Tibial nerve (tissue), 3 donors: ENCODE measurements around the gene RTL10.

Source experiments
- EP300 ChIP-seq, 2 donors: sonication (generic); formaldehyde crosslinking; IDR thresholded peaks; one replicate each; pipeline ENCODE4 v1.6.1; 2017; ENCODE audit warnings: antibody characterized with exemption in 2 of 2, mild to moderate bottlenecking in 1 of 2
- POLR2A ChIP-seq, 2 donors: fragments of 450-650 bp; IDR thresholded peaks; one replicate each; pipeline ENCODE4 v1.6.1; 2017; ENCODE audit warnings: antibody characterized with exemption in 2 of 2, mild to moderate bottlenecking in 2 of 2, moderate library complexity in 2 of 2

GRCh38 chr22:19890502-19891316, 36.0 kb upstream of the RTL10 start:
- TF ChIP-seq EP300 (IDR thresholded peaks at IDR 0.05): no peak
- TF ChIP-seq POLR2A (IDR thresholded peaks at IDR 0.05): no peak
